EL (cell line): Measurements from ENCODE around the gene LRRTM1.

Source experiments
- DNase-seq: peaks from one replicate; pipeline ENCODE4 v3.0.0-alpha.2; 2016

Gene LRRTM1, protein sequence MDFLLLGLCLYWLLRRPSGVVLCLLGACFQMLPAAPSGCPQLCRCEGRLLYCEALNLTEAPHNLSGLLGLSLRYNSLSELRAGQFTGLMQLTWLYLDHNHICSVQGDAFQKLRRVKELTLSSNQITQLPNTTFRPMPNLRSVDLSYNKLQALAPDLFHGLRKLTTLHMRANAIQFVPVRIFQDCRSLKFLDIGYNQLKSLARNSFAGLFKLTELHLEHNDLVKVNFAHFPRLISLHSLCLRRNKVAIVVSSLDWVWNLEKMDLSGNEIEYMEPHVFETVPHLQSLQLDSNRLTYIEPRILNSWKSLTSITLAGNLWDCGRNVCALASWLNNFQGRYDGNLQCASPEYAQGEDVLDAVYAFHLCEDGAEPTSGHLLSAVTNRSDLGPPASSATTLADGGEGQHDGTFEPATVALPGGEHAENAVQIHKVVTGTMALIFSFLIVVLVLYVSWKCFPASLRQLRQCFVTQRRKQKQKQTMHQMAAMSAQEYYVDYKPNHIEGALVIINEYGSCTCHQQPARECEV

DNA sequence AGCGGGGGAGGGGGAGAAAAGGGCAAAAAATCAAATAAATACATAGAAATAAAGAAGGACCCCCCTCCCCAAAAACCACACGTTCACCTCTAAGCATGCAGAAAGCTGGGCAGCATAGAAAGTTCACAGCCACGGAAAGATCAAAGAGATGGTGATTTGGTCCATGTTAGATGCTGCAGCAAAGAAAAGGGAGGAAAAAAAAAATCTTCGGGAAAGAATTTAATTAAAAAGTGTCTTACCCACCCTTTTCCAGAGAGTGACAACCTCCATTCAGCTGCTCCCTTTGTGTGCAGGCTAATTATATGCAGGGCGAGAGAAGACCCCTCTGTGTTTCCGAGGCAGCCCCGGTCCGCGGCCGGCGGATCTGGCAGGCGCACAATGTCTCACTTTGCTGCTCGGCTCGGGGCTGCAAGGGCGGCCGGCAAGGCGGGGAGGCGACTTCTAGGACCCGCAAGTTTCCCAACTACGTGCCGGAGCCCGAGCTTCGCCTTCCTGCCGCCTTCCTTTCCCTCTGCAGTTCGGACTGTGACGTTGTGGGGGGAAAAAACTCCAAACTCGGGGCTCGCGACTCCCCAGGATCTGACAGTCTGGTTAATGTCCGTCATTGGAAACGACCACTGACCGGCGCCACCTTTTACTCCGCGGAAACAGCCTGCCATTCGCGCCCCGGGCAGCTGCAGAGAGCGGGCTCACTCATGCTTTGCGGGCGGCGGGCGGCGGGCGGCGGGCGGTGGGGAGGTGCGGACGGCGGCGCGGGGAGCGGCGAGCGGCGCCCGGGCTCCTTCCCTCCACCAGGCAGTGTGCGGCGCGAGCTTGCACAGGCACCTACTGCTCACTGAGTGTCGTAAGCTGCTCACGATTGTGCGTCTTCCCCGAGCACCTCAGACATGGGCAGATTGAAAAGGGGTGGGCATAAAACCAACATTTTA, at the start of gene LRRTM1:
LRRTM1 (minus strand) TSS at position 844 of the 929 bp plus-strand sequence. CDS start 933 bp downstream, outside the sequence.
- DNase-seq, result no peak

DNA sequence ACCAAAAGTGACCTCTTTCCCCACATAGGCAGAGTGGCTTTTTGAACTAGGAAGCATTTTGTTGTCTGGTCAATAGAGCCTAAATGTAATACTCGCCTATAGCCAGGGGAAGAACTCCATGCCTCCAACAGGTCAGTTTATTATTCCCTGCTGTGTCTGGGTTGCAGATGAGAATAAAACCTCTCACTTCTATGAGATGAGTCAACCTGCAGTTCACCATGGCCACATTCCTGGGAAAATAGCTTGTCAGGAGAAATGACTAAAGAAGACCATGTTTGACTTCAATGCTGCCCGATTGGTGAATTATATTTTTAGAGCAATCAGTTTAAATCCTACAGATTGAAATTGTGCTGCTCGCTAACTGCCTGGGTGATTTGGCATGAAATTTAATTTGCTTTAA, 46.7 kb upstream of the LRRTM1 start:
- no peak for DNase-seq

DNA sequence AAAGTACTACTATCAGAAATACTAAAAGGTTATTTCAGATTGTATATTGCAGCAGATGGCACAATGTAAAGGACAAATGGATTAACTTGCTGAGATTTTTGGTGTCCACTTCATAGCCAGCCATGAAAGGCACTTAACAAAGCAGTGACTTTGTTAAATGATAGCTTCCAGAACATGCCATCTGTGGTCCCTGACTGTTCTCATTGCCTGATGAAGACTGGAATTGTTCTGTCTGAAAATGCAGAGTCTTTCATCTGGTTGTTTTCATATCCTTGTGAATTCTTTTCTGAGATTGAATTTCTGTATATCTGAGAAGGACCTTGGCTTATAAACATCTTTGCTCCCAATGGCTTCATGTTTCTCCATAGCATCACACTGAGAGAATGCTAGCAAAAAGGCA, 44.4 kb upstream of the LRRTM1 start:
- no peak for DNase-seq

DNA sequence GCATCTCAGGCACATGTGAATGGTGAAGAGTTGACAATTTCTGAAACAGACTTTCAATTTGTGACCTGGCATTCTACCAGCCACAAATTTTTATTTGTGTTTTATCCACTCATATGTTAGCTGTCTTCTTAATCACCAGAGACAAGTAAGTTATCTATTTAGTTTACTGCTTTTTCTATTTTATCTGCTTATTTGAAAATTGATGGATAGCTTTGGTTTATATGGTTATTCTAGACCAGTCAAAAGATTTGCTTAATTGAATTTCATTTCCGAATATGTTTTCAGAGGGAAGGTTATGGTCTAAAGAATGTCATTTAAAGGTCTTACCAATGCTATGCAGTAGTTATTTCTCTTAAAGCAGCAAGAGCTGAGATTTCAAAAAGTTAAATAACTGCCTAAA, 43.5 kb upstream of the LRRTM1 start:
- DNase-seq, result no peak

DNA sequence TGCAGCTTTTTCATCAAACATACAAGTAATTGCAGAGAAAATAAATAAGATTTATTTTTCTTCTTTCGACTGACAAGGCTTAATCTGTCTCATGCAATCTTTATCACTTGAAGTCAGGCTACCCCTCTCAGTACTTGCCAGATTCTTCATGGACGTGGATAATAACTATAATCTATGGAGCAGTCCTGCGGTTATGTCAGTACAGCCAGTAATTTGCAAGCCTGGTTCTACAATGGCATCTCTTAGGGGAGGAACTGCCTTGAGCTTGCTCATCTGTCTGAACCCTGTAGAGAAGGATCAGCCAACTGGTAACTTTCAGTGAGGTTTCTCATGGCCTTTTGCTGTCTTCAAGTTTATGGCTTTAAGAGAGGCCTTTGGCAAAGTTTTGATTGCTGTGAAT, 35.5 kb upstream of the LRRTM1 start:
- DNase-seq, result no peak

DNA sequence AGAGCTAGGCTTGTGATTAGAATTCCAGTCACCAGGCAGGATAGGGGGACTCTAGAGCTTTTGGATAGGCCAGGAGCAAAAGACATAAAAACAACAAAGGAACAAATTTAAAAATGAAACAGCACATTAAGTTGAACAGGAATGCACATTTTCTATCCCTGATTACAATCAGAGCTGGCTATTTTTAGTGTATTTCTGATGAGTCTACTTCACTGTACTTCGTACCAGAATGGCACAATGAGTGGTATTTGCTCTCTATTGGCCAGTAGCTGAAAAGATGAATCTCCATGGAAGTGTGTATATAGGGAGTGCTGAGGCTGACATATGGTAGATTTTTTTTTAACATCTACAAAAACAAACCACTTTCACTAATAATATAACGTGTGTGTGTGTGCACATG, 34.2 kb upstream of the LRRTM1 start:
- no peak for DNase-seq

DNA sequence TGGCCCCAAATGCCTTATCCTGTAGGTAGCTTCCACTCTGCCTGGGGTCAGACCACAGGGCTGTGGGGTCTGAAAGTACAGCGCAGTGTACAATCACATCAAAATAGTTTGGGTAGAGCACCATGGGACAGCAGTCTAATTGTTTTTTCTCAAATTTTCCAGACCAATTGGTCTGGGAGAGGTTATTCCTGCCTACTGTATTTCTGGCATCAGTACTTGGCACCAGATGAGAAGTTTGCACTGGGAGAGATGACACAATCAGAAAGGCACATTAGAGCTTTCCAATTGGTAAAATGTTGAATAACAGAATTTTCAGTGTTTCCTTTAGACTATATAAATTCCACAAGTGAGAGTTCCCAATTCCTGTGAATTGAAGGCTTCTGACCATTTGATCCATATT, 30.9 kb upstream of the LRRTM1 start:
- DNase-seq, result no peak

DNA sequence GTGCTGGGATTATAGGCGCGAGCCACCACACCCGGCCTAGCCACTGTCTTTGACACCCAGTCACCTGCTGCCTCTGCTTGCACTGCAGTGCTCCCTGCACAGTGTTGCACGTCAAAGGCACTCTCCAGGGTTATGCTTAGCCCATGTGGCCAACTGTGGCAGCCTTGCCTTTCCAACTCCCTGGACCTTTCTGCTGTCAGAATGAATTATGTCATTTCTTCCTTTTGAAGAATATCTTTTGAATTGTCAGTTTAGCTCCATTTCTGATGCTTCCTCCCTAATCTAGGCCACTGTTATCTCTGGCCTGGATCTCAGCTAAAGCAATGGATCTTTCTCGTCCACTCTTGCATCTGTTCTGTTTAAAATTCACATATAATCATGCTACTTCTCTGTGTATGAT, 29.3 kb upstream of the LRRTM1 start:
- no peak for DNase-seq

DNA sequence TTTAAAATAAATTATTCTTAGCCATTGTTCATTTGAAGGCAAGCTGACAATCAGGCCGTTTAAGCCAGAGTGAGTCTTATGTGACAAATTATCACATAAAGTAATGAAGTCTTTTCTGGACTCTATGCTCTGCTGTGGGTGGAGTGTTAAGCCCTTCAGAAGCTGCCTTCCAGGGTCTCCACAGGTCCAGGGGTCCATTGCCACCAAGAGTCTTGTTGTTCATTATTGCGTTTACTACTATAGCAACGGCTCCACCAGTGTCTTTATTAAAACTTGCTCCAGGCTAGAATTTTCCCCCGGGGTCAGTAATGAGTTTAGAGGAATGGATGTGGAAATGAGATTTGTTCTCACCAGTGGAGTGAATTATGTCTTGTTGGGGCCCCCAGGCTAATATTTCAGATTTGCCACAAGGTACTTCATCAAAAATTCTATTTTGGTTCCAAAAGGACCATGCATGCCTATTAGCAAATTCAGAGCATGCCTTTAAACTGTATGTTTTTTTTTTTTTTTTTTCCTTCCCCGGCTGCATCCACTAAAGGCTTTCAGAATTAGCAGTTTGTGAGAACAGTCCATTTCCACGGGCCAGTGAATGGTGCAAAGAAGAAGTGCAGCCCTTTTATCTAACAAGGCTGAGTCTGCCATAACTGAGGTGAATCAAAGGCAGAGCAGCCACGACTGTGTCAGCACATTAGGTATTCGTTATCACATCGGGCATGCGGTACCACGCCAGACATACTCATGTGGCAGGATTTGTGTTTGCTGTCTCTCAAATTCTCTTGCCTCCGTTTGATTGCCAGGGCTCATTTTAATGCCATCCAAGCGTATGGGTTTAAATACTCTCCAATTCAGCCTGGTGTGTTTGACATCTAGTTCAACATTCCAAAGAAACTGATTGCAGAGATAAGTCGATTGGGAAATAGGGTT, 26.2 kb upstream of the LRRTM1 start:
- DNase-seq, result no peak

DNA sequence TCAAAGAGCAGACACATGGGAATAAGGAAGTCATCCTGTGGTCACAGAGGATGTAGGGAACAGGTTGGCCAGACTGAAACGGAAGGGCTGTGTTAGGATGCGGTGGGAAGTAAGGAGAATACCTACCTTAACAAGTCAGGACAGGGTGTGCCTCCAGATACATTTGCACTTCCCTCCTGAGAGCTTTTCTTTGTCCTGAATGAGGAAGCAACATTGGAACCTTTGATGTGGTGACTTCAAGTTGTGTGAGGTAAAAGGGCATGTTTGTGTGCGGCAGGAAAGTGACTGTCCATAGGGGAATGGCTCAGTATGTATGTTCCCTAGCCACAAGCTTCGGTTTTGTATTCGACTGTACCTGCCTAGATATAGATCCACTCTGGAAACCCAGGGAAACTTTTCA, 24.9 kb upstream of the LRRTM1 start:
- DNase-seq, result no peak

DNA sequence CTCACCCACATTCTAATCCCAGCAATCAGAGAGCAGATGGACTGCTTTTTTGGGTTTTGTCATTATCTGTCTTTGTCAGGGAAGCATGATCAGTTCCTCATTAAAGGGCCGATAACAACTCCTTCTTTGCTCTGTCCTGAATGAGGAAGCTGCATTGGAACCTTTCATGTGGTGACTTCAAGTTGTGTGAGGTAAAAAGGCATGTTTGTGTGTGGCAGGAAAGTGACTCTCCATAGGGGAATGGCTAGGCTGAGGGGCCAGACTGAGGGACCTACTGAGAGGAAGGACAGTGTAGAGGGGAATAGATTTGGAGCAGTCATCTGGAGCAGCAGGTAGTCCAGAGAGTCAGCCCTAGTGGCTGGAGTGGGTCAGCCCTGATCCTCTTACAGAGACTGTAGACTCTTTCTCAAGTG, 23.6 kb upstream of the LRRTM1 start:
- no peak for DNase-seq

DNA sequence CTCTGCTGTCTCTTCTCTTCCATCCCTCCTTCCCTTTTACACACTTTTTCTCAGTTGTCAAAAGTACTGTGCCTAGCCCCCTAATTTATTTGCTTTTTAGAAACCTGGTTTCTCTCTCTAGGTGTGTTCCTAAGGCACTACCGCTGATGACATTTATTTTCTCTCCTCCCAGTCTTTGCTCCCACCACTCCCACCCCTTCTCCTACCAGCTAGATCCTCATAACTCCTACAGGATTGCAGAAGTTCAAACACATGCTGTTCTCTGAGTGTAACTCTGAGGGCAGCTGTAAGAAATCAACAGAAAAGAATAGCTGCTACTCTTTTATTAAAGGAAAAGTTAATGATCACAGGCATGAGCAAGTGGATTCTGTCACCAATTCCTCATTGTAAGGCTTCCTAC, 22.3 kb upstream of the LRRTM1 start:
- no peak for DNase-seq

DNA sequence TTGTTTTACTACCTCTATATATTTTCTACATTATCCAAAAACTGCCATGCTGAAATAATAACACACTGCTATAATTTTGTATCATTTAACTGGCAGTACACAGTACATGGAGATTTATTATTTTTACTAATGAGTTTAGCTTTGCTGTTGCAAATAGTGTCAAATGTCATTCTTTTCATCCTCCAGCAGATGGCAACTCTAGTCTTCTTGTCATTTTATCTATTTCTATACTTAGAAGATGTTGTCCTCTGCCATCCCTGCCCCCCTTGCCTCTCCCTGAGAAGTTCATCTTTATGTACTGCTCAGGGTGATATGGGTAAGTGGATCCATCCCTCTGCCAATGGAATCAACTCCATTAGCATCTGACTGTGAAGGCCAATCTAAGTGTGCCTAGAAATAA, 21.7 kb upstream of the LRRTM1 start:
- no peak for DNase-seq

DNA sequence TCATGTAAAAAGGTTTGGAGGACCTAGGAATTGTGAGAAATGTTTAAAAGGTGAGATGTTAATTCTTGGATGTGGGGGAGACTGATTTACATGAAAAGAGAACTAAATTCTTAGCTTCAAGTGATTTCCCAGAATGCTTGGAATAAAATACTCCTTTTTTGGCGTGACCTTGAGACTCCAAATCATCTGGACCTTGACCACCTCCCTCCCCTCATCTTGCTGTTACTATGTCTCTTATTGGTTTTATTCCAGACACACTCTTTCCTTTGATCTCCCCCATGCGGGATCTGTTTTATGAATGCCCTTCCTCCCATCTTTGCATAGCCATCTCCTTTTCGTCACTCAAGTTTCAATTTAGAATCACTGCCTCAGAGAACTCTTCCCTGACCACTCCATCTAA, 20.0 kb upstream of the LRRTM1 start:
- DNase-seq, result no peak

DNA sequence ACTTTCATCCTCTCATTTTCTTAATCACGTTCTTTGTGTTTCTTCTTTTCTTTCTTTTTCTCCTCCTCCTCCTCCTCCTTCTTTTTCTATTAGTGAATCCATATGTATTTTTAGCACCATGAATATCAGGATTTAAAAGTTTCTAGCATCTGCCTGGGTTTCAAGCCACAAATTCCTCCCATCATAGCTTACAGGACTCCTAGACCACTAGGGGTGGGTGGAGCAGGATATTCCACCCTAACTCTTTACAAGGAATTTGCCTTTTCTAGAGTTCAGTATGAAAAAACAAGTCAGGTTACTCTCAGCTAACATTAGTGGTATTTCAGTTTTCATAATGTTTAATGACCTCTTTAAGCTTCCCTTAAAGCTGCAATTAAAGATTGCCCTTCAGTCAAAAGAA, 19.1 kb upstream of the LRRTM1 start:
- DNase-seq, result no peak

DNA sequence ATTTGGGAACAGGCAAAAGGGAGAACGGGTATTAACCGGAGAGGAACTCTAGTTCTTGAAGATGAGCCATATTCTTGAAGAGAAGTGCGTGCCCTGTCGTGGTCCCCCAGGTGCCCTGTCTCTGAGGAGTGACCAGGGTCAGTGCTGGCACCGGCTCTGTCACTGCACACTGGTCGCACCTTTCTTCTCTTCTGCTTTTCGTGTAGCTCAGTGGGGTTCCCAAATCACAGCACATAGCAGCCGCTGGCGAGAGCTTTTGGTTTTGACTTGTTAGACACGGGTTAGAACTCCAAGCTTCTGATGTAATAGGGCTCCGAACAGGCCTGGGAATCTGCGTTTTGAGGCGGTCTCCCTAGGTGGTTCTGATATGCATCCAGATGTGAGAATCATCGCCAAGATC, 18.4 kb upstream of the LRRTM1 start:
- no peak for DNase-seq

DNA sequence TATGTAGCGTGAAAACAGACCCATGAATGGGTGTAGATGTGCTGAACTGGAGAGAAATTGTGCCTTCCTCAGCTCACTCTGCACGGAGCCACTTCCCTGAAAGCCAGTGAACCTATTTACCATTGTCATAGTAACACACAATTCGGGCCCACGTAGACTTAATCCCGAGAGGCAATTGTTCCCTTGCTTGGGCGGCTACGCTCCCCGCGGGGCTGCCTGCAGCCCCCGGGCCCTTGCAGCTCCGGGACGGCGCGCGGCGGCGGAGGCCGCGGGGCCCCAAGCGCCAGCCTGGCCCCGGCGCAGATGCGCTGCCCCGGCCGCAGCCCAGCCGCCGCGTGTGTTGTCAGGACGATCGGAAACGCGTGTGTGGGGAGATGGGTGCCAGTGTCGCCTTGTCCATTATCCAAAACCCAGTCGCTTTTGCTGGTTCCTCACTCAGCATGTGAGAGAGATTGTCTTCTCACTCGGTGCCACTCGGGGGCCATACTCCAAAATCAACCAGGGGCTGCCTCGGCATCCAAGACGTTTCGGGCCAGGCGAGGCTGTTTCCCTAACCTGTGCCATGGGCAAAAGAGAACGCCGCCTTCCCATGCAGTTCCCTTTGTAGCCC, 17.9 kb upstream of the LRRTM1 start:
- no peak for DNase-seq

DNA sequence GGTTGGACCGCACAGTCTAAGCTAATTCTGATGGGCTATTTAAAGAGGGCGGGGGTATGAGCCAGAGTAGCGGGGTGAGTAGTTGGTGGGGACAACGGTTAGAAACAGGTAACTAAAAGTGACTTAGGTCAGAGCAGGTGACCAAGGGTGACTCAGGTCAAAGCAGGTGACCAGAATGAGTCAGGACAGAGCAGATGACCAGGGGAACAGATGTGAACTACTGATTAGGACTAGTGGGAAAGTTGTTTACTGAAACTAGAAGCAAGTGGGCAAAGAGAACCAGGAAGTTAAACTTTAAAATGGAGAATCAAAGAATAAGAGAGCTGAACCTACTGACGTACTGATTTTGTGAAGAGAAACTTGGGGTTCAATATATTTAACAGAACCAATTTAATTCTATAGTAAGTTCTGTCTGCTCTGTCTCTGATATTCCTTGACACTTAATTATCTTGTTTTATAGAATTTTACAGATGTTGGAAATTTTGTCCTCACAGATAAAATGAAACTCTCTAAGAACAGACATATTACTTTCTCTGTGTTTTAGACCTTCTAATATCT, 7.8 kb upstream of the LRRTM1 start:
- DNase-seq, result no peak

DNA sequence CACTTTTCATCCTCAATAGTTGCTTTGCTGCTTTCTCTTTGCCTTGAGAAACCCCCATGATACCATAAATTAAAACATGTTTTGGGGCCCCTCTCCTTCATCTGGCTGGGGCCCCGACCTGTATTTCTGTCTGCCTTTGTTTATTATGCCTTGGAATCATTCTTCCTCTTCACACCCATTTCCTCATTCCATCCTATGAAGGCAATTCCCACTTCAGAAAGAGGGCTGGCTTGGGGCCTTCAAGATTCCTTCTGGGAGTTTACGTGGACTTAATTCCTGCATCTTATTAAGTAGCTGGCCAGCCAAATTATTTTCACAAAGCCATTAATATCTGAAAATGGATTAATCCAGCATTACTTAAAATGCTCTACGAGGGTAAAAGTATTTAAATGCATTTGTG, 6.8 kb upstream of the LRRTM1 start:
- no peak for DNase-seq

DNA sequence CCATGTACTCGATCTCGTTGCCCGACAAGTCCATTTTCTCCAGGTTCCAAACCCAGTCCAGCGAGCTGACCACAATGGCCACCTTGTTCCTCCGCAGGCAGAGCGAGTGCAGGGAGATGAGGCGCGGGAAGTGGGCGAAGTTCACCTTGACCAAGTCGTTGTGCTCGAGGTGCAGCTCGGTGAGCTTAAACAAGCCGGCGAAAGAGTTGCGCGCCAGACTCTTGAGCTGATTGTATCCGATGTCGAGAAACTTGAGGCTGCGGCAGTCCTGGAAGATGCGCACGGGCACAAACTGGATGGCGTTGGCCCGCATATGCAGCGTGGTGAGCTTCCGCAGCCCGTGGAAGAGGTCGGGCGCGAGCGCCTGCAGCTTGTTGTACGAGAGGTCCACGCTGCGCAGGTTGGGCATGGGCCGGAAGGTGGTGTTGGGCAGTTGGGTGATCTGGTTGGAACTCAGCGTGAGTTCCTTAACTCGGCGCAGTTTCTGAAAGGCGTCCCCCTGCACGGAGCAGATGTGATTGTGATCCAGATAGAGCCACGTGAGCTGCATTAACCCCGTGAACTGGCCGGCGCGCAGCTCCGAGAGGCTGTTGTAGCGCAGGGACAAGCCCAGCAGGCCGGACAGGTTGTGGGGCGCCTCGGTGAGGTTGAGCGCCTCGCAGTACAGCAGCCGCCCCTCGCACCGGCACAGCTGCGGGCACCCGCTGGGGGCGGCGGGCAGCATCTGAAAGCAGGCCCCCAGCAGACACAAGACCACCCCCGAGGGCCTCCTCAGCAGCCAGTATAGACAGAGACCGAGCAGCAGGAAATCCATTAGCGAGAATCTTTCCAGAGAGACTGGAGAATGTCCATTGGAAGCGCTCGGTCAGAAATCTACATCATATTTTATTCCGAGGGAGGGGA, 1.3 kb downstream of the LRRTM1 start:
- DNase-seq, result no peak
